Femur (tissue), 1 donor: ENCODE measurements around the gene DUSP28.

Source experiments
- DNase-seq: peaks from one replicate; pipeline ENCODE4 v3.0.0-alpha.2; 2017

Gene DUSP28

DNA sequence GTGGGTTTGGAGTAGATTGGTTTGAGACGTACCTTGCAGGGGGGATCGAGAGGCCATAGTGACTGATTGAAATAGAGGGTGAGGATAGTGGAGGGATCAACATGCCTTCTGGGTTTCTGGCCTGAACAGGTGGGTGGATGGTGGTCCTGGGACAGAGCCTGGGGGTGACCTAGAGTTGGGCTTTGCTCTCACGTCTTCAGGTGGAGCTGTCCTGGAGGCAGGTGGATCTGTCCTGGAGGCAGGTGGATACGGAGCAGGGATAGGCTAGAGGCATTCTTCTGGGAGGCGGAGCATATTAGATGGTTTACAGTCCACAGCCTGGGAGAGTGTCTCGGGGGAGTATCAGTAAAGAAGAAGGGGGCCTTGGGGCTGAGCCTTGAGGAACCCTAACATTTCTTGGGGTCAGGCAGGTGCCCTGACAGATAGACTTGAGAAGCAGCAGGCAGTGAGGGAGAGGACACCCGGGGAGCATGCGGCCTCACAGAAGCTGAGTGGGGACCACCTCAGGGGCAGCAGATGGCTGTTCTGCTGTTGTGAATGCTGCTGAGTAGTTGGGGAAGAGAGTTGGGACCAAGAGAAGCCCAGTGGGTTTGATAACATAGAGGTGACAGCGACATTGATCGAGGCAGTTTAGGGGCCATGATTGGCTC lies 28.0 kb downstream of the DUSP28 start:
- no peak for DNase-seq

GRCh38 chr2:240588669-240589068 lies 28.5 kb downstream of the DUSP28 start:
- no peak for DNase-seq

GRCh38 chr2:240589375-240589774 lies 29.2 kb downstream of the DUSP28 start:
- DNase-seq, result no peak

GRCh38 chr2:240589850-240590525 lies 29.8 kb downstream of the DUSP28 start:
- no peak for DNase-seq

DNA sequence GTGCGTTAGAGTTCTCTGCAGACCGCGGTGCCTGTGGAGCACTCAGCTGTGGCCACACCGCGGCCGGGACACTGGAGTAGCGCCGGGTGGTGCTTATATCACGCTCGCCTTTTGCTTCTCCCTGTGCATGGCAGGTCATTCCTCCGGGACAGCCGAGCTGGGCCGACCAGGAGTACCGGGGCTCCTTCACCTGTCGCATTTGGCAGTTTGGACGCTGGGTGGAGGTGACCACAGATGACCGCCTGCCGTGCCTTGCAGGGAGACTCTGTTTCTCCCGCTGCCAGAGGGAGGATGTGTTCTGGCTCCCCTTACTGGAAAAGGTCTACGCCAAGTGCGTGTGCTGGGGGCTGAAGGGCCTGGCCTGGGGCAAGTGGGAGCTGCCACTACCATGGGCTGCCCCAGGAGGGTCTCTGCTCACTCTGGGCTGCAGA lies 30.5 kb downstream of the DUSP28 start:
- no peak for DNase-seq

GRCh38 chr2:240591226-240591625 lies 31.1 kb downstream of the DUSP28 start:
- no peak for DNase-seq

- no peak for DNase-seq
These were observed 31.6 kb downstream of the DUSP28 start for GRCh38 chr2:240591784-240592183.

GRCh38 chr2:240593026-240593702 lies 33.0 kb downstream of the DUSP28 start:
- DNase-seq, result no peak

- DNase-seq, result no peak
These were observed 33.7 kb downstream of the DUSP28 start for GRCh38 chr2:240593703-240594451.

DNA sequence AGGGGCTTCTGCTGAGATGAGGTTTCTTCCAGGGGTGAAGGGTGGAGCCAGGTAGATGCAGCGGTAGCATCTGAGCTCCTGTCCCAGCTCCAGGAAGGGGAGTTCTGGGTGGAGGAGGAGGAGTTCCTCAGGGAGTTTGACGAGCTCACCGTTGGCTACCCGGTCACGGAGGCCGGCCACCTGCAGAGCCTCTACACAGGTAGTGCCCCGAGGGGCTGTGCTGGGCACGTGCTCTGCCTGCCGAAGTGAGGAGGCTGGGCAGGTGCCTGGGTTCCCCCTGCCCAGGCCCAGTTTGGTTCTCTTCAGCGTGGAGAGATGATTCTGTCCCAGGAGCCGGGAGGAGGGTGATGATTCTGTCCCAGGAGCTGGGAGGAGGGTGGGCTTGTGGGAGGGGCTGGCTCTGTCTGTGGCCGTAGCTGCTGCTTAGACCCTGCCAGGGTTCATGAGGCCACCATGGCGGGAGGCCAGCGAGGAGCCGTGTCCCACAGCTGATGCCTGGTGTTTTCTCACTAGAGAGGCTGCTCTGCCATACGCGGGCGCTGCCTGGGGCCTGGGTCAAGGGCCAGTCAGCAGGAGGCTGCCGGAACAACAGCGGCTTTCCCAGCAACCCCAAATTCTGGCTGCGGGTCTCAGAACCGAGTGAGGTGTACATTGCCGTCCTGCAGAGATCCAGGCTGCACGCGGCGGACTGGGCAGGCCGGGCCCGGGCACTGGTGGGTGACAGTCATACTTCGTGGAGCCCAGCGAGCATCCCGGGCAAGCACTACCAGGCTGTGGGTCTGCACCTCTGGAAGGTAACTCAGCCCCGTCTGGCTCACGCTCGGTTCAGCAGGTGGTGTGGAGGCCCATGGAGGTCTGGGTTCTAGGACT lies 34.6 kb downstream of the DUSP28 start:
- no peak for DNase-seq

DNA sequence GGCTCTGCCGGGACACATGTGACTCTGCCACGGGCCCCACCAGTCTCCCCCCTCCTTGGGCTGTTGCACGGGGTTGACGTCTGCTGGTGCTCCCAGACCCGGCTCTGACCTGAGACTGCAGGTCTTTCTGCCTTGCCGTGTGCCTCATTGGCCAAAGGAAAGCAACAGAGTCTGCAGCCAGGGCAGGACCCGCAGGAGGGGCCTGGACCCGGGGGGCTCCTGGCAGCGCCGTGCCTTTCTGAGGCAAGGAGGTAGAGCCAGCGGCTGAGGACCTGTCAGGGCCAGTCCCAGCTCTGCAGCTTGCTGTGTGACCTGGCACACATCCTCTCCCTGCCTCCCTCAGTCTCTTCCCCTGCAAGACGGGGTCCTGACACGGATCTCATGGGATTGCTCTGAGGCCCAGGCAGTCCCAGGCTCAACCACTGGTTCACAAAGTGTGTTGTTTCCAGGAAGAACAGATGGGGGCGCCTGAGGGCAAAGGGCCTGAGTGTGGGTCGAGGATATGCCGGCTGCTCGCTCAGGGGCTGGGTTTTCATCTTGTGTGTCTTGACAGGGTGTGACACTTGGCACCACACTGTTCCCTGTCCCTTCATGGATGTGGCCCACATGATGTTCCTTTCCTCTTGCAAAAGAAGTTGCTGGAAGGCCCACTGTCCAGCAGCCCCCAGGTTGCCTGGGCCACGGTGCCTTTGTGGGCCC lies 35.4 kb downstream of the DUSP28 start:
- DNase-seq, result no peak

GRCh38 chr2:240596080-240596460 lies 35.9 kb downstream of the DUSP28 start:
- DNase-seq, result no peak

DNA sequence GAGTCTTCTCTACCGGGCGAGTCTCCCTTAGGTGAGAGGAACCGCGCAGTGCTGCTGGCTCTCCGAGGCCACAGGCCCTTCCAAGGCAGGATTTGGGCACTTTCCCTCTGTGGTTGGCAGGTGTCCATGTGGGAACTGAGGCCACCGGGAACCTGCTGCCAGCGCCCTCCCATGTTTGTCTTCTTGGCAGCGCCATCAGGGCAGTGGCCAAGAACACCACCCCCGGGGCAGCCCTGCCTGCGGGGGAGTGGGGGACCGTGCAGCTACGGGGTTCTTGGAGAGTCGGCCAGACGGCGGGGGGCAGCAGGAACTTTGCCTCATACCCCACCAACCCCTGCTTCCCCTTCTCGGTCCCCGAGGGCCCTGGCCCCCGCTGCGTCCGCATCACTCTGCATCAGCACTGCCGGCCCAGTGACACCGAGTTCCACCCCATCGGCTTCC lies 36.4 kb downstream of the DUSP28 start:
- no peak for DNase-seq

- DNase-seq, result no peak
These were observed 36.9 kb downstream of the DUSP28 start for GRCh38 chr2:240597054-240597418.

GRCh38 chr2:240597419-240598181 lies 37.4 kb downstream of the DUSP28 start:
- DNase-seq, result no peak

DNA sequence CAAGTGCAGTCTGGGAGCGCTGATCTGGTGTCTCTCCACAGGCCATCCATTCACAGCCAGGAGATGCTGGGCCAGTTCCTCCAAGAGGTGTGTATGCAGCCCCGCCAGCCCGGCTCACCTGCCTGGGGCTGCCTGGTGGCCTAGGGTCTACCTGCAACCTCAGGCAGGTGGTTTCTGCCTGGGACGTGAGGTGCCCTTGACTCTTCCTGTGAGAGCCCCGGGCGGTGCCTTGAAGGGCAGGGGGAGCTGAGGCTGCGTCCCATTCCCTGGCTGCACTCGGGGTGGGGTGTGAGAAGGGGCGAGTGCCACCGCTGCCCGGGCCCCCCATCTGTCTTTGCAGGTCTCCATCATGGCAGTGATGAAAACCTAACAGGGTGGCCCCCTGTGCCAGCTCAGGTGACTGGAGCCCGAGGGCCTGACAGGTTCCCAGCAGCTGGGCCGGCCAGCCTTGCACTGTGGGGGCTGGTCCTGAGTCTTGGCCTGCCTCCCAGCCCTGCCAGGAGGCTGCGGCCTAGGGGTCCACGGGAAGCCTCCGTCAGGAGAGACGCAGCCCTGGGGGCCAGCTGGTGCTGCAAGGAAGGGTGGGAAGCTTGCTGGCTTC lies 38.3 kb downstream of the DUSP28 start:
- no peak for DNase-seq

DNA sequence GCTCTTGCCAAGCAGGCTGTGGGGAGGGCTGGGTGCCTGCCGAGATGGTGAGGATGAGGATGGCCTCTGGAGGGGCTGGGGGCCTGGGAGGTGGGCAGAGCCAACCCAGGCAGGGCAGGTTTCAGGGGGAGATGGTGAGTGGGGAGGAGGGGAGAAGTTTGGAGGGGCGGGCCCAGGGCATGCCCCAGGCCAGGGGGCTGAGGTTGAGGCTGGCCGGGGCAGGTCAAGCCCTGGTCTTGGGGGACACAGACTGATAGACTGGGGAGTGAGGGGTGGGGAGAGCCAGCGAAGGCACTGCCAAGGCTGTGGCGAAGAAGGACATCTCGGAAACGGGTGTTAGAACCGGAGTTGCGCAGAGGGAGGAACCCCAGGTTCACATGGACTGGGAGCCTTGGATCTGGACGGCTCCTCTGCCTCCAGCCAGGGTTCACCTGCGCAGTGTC lies 39.0 kb downstream of the DUSP28 start:
- DNase-seq, result peak; percentile 3

DNA sequence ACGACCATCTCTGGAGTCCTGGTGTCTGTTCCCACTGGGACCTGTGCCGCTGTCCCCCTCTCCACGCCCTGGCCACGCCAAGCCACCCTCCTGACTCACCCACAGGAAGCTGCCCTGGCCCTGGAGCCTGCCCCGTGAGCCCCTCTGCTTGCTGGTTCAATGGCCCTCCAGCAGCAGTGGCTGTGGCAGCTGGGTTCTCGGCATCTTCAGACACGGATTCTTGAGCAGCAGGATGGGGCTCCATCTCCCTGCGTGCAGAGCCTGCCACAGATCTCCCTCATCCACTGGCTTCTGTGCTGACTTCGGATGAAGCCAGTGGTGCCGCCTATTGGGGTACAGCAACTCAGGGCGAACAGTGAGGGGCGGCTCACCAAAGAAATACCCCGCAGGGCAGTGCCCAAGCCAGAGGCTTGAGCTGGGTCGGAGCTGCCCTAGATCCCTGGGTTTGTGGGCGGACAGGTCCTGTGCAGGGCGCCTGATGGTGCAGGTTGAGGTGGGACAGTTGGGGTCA lies 40.3 kb downstream of the DUSP28 start:
- DNase-seq, result no peak

GRCh38 chr2:240601061-240601830 lies 41.1 kb downstream of the DUSP28 start:
- peak; percentile 11 for DNase-seq

- DNase-seq, result no peak
These were observed 41.6 kb downstream of the DUSP28 start for GRCh38 chr2:240601831-240602160.
